Measurements from ENCODE around the gene RAVER2. TPM values are rescaled to one million over a fixed set of nuclear protein-coding genes. Genes with fewer than 3 reads are reported as not detected.

RAVER2 gene
- total RNA-seq, 1 donor from 2014 or later, result 23.8 TPM

DNA sequence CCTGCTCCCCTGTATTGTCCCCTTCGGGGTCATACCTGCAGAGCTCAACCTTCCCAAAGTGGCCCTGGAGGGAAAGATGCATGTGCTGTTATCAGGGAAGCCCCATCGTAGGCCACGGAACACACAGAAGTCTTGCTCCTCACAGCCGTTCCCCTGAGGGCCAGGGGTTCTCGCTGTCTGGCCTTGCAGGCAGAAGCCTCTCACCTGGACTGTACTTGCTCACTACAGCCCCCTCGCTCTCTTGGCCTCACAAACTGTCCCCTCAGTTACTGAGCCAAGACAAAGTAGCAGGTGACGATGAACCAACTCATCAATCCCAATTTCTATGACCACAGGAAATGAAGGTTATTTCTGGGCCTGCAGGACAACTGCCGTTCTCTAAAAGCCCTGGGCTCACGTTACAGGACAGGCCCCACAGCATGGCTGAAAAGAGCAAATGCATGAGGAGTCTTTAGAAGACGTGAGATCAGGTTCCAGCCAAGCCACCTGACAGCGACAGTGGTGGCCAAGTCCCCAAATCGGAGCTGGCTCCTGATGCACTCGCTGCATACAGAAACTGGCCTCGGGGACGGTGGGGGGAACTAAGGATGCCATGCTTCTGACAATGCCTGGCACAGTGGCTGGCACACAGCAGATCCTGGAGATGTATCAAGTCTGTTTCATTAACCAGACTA is 95.0 kb downstream of the RAVER2 start:
- no peaks in the 10 kb centered on the region for H3K27me3 ChIP-seq (ENCODE audit: low read depth)
- peaks cover 27% of the 10 kb centered on the region for H3K4me1 ChIP-seq
- H3K36me3 ChIP-seq, result peaks cover 92% of the 10 kb centered on the region
- H3K27ac ChIP-seq (replicated peaks), result no peak overlapping the region
- intact Hi-C loops (cut with micrococcal nuclease), result no loop called here
- no peaks in the 10 kb centered on the region for H3K9me3 ChIP-seq (replicated peaks)
- TF ChIP-seq CTCF (IDR thresholded peaks at IDR 0.05; ENCODE audit: borderline replicate concordance), result no peak
- no peak for DNase-seq
- H3K4me3 ChIP-seq, result no peak overlapping the region

DNA sequence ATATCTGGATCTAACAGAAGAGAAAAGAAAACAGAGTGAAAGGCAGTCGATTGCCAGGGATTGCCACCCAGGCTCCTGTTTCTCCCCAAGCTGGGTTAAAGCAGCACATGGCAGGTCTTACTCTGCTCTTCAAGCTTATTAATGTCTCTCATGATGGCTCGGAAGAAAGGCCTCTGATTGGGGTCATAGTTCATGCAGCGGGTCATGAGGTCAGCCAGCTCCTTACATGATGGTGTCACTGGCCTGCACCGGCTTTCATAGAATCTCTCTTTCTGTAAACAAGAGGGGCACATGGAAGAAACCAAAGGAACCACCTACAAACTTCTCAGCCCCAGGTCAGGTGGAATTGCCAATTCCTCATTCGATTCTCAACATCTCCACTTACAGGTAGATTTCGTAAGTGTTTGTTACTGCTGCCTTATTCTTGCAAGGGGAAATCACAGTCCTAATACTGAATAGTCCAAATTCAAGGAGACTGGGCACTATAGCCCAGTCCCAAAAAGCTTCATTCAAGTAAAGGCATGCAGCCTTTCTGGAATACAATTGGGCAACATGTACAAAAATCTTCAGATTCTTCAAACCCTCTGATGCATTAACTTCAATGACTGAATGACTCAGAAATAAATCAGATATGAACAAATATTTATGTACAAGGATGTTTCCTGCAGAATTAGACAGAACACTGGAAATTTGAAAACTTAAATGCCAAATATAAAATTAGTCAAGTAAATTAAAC is 96.6 kb downstream of the RAVER2 start:
- peaks cover 92% of the 10 kb centered on the region for H3K36me3 ChIP-seq
- H3K27me3 ChIP-seq (ENCODE audit: low read depth), result no peaks in the 10 kb centered on the region
- intact Hi-C loops (cut with micrococcal nuclease), result no loop called here
- H3K4me1 ChIP-seq, result peaks cover 27% of the 10 kb centered on the region
- no peak for TF ChIP-seq CTCF (IDR thresholded peaks at IDR 0.05; ENCODE audit: borderline replicate concordance)
- DNase-seq, result no peak
- no peak overlapping the region for H3K4me3 ChIP-seq
- H3K9me3 ChIP-seq (replicated peaks), result no peaks in the 10 kb centered on the region
- H3K27ac ChIP-seq (replicated peaks), result peak overlapping the region; percentile 43

DNA sequence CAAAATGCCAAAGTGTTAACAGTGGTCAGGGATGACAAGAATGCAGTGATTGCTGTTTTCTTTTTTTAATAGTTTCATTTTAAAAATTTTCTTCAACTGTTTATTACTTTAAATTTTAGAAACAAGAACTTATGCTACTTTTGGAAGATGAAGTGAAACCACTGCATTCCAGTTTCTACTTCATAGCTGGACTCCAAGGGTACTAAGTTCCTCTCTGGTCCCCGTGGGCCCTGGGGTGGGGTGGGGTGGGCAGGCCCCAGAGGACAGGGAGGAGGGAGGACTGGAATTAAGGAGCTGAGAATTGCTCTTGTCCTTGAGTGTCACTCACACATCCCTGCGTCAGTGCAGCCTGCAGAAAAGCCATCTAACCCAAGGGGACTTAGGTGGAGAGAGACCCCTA is 97.3 kb downstream of the RAVER2 start:
- no peak for DNase-seq
- H3K36me3 ChIP-seq, result peaks cover 92% of the 10 kb centered on the region
- H3K27ac ChIP-seq (replicated peaks), result peak overlapping the region; percentile 43
- H3K9me3 ChIP-seq (replicated peaks), result no peaks in the 10 kb centered on the region
- H3K4me3 ChIP-seq, result no peak overlapping the region
- intact Hi-C loops (cut with micrococcal nuclease), result no loop called here
- TF ChIP-seq CTCF (IDR thresholded peaks at IDR 0.05; ENCODE audit: borderline replicate concordance), result no peak
- no peaks in the 10 kb centered on the region for H3K27me3 ChIP-seq (ENCODE audit: low read depth)
- peaks cover 27% of the 10 kb centered on the region for H3K4me1 ChIP-seq

DNA sequence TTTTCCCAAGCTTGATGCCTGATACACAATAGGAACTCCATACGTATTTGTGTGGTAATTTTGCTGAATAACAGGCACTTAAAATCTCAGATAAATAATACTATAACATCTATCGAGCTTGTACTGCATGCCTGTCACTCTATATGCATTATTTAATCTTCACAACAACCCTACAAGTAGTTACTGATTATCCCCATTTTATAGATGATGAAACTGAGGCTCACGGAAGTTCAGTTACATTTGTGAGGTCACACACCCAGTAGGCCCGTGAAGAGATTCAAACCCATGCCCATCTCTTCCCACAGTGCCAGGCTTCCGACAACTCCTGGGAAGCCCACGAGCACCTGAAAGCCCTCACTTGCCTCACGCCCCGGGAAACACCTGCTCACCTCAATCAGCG is 98.8 kb downstream of the RAVER2 start:
- Histone ChIP-seq H3K4me1 (peaks cover 27% of the 10 kb centered on the region), H3K27ac (replicated peaks) (no peak overlapping the region), H3K9me3 (replicated peaks) (no peaks in the 10 kb centered on the region), H3K4me3 (no peak overlapping the region), H3K36me3 (peaks cover 90% of the 10 kb centered on the region), H3K27me3 (ENCODE audit: low read depth) (no peaks in the 10 kb centered on the region)
- intact Hi-C loops (cut with micrococcal nuclease), result no loop called here
- DNase-seq, result no peak
- no peak for TF ChIP-seq CTCF (IDR thresholded peaks at IDR 0.05; ENCODE audit: borderline replicate concordance)

DNA sequence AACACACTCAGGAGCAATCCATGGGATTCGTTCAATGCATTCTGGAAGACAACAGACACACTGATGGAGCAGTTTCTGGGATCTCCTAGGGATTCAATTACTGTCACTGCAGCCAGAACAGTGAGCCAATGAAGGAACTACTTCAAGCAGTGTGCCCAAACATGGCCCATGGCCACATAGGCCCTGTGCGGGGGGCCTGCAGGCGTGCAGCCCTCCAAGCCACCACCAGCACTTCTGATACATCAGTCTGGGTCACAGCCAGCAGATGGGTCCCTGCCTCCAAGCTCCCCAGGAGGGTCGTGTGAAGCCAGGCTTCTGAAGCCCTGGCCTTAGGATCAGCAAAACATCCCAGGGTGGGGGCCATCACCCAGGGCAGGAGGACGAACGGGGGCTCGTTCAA is 99.3 kb downstream of the RAVER2 start:
- Histone ChIP-seq H3K9me3 (replicated peaks) (no peaks in the 10 kb centered on the region), H3K36me3 (peaks cover 93% of the 10 kb centered on the region), H3K27me3 (ENCODE audit: low read depth) (no peaks in the 10 kb centered on the region), H3K4me1 (peaks cover 27% of the 10 kb centered on the region), H3K4me3 (no peak overlapping the region), H3K27ac (replicated peaks) (no peak overlapping the region)
- intact Hi-C loops (cut with micrococcal nuclease), result no loop called here
- no peak for DNase-seq
- no peak for TF ChIP-seq CTCF (IDR thresholded peaks at IDR 0.05; ENCODE audit: borderline replicate concordance)

Data from left ventricle myocardium inferior (tissue), 1 donor.